Motor neuron (in vitro differentiated cells): ENCODE results near the gene SETBP1. TPM values are rescaled to one million over a fixed set of nuclear protein-coding genes. Genes with fewer than 3 reads are reported as not detected.

Experiments
- ATAC-seq, 8 experiments: fragments of 200-7000 bp; cut with Tn5 transposase; replicated peaks in 6 of 8; 2 replicates each; pipeline ENCODE4 v1.8.0; 2021; ENCODE audit warnings: mild to moderate bottlenecking in 8 of 8, moderate library complexity in 8 of 8
- H3K27ac ChIP-seq, 2 donors: fragments of 250-450 bp; sonication (Bioruptor Pico); 2 replicates each; pipeline ENCODE4 v1.9.0; 2021; ENCODE audit warnings: antibody characterized with exemption in 2 of 2, mild to moderate bottlenecking in 2 of 2, moderate library complexity in 1 of 2
- H3K4me1 ChIP-seq, 2 donors: fragments of 250-450 bp; sonication (Bioruptor Pico); replicated peaks in 1 of 2; 2 replicates each; pipeline ENCODE4 v1.6.1; 2021; ENCODE audit warnings: antibody characterized with exemption in 2 of 2, mild to moderate bottlenecking in 2 of 2, moderate library complexity in 1 of 2
- H3K4me3 ChIP-seq, 5 donors: fragments of 250-450 bp; sonication (Bioruptor Pico); 2 replicates each; pipeline ENCODE4 v1.9.0; 2021; ENCODE audit warnings: antibody characterized with exemption in 5 of 5, mild to moderate bottlenecking in 5 of 5, moderate library complexity in 4 of 5
- WGBS, 10 experiments: fragments of 450-650 bp; shearing (Covaris generic); methylation state at CpG; one replicate each; pipeline ENCODE4 v1.0.0; 2022; 5-methylcytosine and 5-hydroxymethylcytosine counted together
- in situ Hi-C, 9 experiments: fragments of 400-800 bp; cut with MboI; loops; one replicate each; pipeline ENCODE4 v1.15.0; 2021; ENCODE audit warnings: low sequenced_read_pairs in 9 of 9, low pct_unique_long_range_greater_than_20kb in 2 of 9; ENCODE audit not compliant: unreplicated experiment in 9 of 9
- total RNA-seq, 8 experiments: library from RNA; unstranded; fragments of 300-600 nt; gene quantifications; 2 replicates each; pipeline versions ENCODE4 v1.2.3 to v1.2.4, GENCODE V29; 2022

SETBP1 gene
- total RNA-seq, 8 experiments from 2014 or later = 1.3 to 37.0 (median 27.5) TPM

- in situ Hi-C loops = loop anchor here in 1 of 9 experiments (25.0 kb wide), 1 partner anchor 136 kb away; the partner anchor contains the start of gene SETBP1
- Histone ChIP-seq H3K4me3 (no peak overlapping the region), H3K27ac (no peak overlapping the region), H3K4me1 (peaks cover 45 to 55% of the 10 kb centered on the region in 2 donors)
- ATAC-seq = peak in 2 of 8 experiments; percentile 15 to 24
These were observed 143.1 kb downstream of the SETBP1 start for GRCh38 chr18:44823782-44824181.

- Histone ChIP-seq H3K4me1 (peaks cover 48 to 57% of the 10 kb centered on the region in 2 donors), H3K4me3 (no peak overlapping the region), H3K27ac (no peak overlapping the region)
- ATAC-seq = no peak
- WGBS, 10 experiments = 57 to 100% (median 80%) methylated on average over 1 to 2 of the region's 2 CpGs; no CpG with 5 or more reads in 1 of the 10 experiments
- in situ Hi-C loops = loop anchor here in 1 of 9 experiments (25.0 kb wide), 1 partner anchor 138 kb away; the partner anchor contains the start of gene SETBP1
These were observed 144.2 kb downstream of the SETBP1 start for GRCh38 chr18:44824884-44825283.

GRCh38 chr18:44826418-44827259 is 146.0 kb downstream of the SETBP1 start:
- Histone ChIP-seq H3K4me3 (no peak overlapping the region), H3K4me1 (peaks cover 56 to 57% of the 10 kb centered on the region in 2 donors), H3K27ac (peak overlapping the region; percentile 49 to 65)
- ATAC-seq = peak; percentile 33 to 87 (median 78)
- in situ Hi-C loops = no loop called here
- 28 to 86% (median 37%) methylated on average over 1 to 5 of the region's 5 CpGs; no CpG with 5 or more reads in 3 of the 10 experiments for WGBS, 10 experiments

- Histone ChIP-seq H3K27ac (peak overlapping the region in 1 of 2 donors; percentile 5), H3K4me1 (peaks cover 57 to 58% of the 10 kb centered on the region in 2 donors), H3K4me3 (no peak overlapping the region)
- ATAC-seq = peak in 6 of 8 experiments; percentile 29 to 71 (median 40)
- WGBS, 10 experiments = 7 to 96% (median 70%) methylated on average over 2 to 3 of the region's 3 CpGs; no CpG with 5 or more reads in 2 of the 10 experiments
- in situ Hi-C loops = no loop called here
These were observed 147.4 kb downstream of the SETBP1 start for GRCh38 chr18:44828080-44828479.

GRCh38 chr18:44830581-44830980 is 149.9 kb downstream of the SETBP1 start:
- 33 to 100% (median 67%) methylated on average over 1 of the region's 1 CpG; no CpG with 5 or more reads in 3 of the 10 experiments for WGBS, 10 experiments
- Histone ChIP-seq H3K4me1 (peaks cover 44 to 56% of the 10 kb centered on the region in 2 donors), H3K4me3 (no peak overlapping the region), H3K27ac (no peak overlapping the region)
- ATAC-seq = no peak
- in situ Hi-C loops = no loop called here

GRCh38 chr18:44833786-44834185 is 153.1 kb downstream of the SETBP1 start:
- Histone ChIP-seq H3K4me3 (no peak overlapping the region), H3K27ac (no peak overlapping the region), H3K4me1 (peaks cover 36 to 50% of the 10 kb centered on the region in 2 donors)
- in situ Hi-C loops = no loop called here
- WGBS, 10 experiments = 40 to 100% (median 85%) methylated on average over 1 to 2 of the region's 2 CpGs; no CpG with 5 or more reads in 1 of the 10 experiments
- no peak for ATAC-seq

- peak in 3 of 8 experiments; percentile 43 to 57 (median 55) for ATAC-seq
- 17 to 100% (median 82%) methylated on average over 1 to 5 of the region's 5 CpGs for WGBS, 10 experiments
- Histone ChIP-seq H3K27ac (no peak overlapping the region), H3K4me1 (peaks cover 45 to 59% of the 10 kb centered on the region in 2 donors), H3K4me3 (no peak overlapping the region)
- in situ Hi-C loops = no loop called here
These were observed 154.3 kb downstream of the SETBP1 start for GRCh38 chr18:44834867-44835469.

- peak in 3 of 8 experiments; percentile 48 to 83 (median 59) for ATAC-seq
- in situ Hi-C loops = no loop called here
- 0 to 83% (median 35%) methylated on average over 1 to 5 of the region's 6 CpGs; no CpG with 5 or more reads in 2 of the 10 experiments for WGBS, 10 experiments
- no peak overlapping the region for H3K27ac ChIP-seq
- peaks cover 52 to 63% of the 10 kb centered on the region in 2 donors for H3K4me1 ChIP-seq
- H3K4me3 ChIP-seq = no peak overlapping the region
These were observed 155.0 kb downstream of the SETBP1 start for GRCh38 chr18:44835703-44836102.

- WGBS, 10 experiments = 25 to 88% (median 79%) methylated on average over 1 to 2 of the region's 2 CpGs; no CpG with 5 or more reads in 1 of the 10 experiments
- ATAC-seq = peak in 1 of 8 experiments; percentile 54
- Histone ChIP-seq H3K4me1 (peaks cover 55 to 62% of the 10 kb centered on the region in 2 donors), H3K27ac (no peak overlapping the region), H3K4me3 (no peak overlapping the region)
- in situ Hi-C loops = no loop called here
These were observed 155.6 kb downstream of the SETBP1 start for GRCh38 chr18:44836263-44836662.

GRCh38 chr18:44837482-44838180 is 156.9 kb downstream of the SETBP1 start:
- Histone ChIP-seq H3K4me3 (no peak overlapping the region), H3K27ac (no peak overlapping the region), H3K4me1 (peaks cover 69 to 72% of the 10 kb centered on the region in 2 donors)
- in situ Hi-C loops = no loop called here
- 11 to 100% (median 85%) methylated on average over 1 to 6 of the region's 6 CpGs; no CpG with 5 or more reads in 1 of the 10 experiments for WGBS, 10 experiments
- ATAC-seq = peak in 2 of 8 experiments; percentile 10 to 36

GRCh38 chr18:44838971-44839666 is 158.4 kb downstream of the SETBP1 start:
- Histone ChIP-seq H3K27ac (peak overlapping the region; percentile 7 to 31), H3K4me1 (peaks cover 71 to 84% of the 10 kb centered on the region in 2 donors), H3K4me3 (no peak overlapping the region)
- ATAC-seq = peak in 7 of 8 experiments; percentile 39 to 92 (median 87)
- in situ Hi-C loops = no loop called here
- 34 to 100% (median 60%) methylated on average over 1 to 4 of the region's 8 CpGs; no CpG with 5 or more reads in 1 of the 10 experiments for WGBS, 10 experiments
